Measurements from ENCODE around the gene RAB40AL. TPM values are rescaled to one million over a fixed set of nuclear protein-coding genes. Genes with fewer than 3 reads are reported as not detected.

RAB40AL gene
- total and polyA plus RNA-seq, 2 of the 8 experiments (the other 6 are each of a cell fraction or from before 2014, with no cell fraction given) = 0.27 to 0.30 TPM

GRCh38 chrX:102902355-102902754 lies 34.7 kb upstream of the RAB40AL start:
- Histone ChIP-seq H3K4me3 (ENCODE audit: extremely low read depth in 1 of 4, insufficient read depth in 2 of 4, low read depth in 3 of 4, low read length in 4 of 4) (no peak overlapping the region), H2BK15ac (ENCODE audit: low read length) (no peak overlapping the region), H3K9me3 (ENCODE audit: insufficient read depth in 2 of 2, low read depth in 1 of 2, low read length in 1 of 2) (no peaks in the 10 kb centered on the region), H4K8ac (ENCODE audit: extremely low read depth, insufficient read depth, low read length) (no peak overlapping the region), H3K27ac (ENCODE audit: low read depth, low read length) (no peak overlapping the region), H3K4me2 (ENCODE audit: insufficient read depth in 1 of 2, low read depth in 2 of 2, low read length in 2 of 2) (no peak overlapping the region), H3K79me2 (ENCODE audit: control insufficient read depth in 1 of 2, insufficient read depth in 2 of 2, low read length in 2 of 2) (no peaks in the 10 kb centered on the region), H2BK12ac (ENCODE audit: low read depth, low read length) (no peak overlapping the region), H2AFZ (ENCODE audit: low read length) (no peak overlapping the region), H3K23ac (ENCODE audit: insufficient read length) (no peak overlapping the region), H3K36me3 (ENCODE audit: control insufficient read depth in 2 of 4, insufficient read depth in 4 of 4, low read length in 3 of 4) (peaks cover 0 to 4% (median 0%) of the 10 kb centered on the region in 4 experiments; a peak in 2 of 8 replicates), H3K9ac (replicated peaks in 1 of 4; ENCODE audit: extremely low read depth in 1 of 4, low read depth in 3 of 4, low read length in 3 of 4) (no peak overlapping the region), H3K79me1 (ENCODE audit: low read depth, low read length) (no peaks in the 10 kb centered on the region), H2BK5ac (ENCODE audit: low read depth, low read length) (no peak overlapping the region), H2AK5ac (ENCODE audit: low read depth, low read length) (no peak overlapping the region), H4K20me1 (replicated peaks in 1 of 2; ENCODE audit: control insufficient read depth in 1 of 2, insufficient read depth in 2 of 2, low read length in 2 of 2) (no peaks in the 10 kb centered on the region), H3K56ac (replicated peaks; ENCODE audit: insufficient read length, low read depth, low read length) (no peak overlapping the region), H3K23me2 (ENCODE audit: low read depth, low read length) (no peaks in the 10 kb centered on the region), H4K91ac (replicated peaks; ENCODE audit: insufficient read length, low read length) (no peak overlapping the region), H3K14ac (ENCODE audit: insufficient read length) (no peak overlapping the region), H3K4ac (replicated peaks; ENCODE audit: insufficient read length, low read depth, low read length) (no peak overlapping the region), H3K27me3 (replicated peaks in 1 of 4; ENCODE audit: control insufficient read depth in 3 of 4, extremely low read depth in 1 of 4, insufficient read depth in 3 of 4, low read length in 3 of 4) (no peaks in the 10 kb centered on the region), H2BK120ac (replicated peaks; ENCODE audit: low read depth, low read length) (no peak overlapping the region), H4K5ac (ENCODE audit: insufficient read length, low read depth, low read length) (no peak overlapping the region), H2BK20ac (ENCODE audit: low read length) (no peak overlapping the region), H3K18ac (ENCODE audit: extremely low read depth, low read length) (no peak overlapping the region), H3K4me1 (replicated peaks in 1 of 4; ENCODE audit: control insufficient read depth in 3 of 4, insufficient read depth in 4 of 4, low read length in 3 of 4) (no peaks in the 10 kb centered on the region)
- no peak for DNase-seq (ENCODE audit: low read depth in 1 of 2, low spot score in 2 of 2)
- CTCF ChIA-PET (ENCODE audit: partially characterized antibody) = interaction anchor here (0.7 to 1.0 kb wide), 4 partner anchors 33 to 299 kb away, joined by 3 read pairs; no protein-coding TSS in a partner anchor
- POLR2A ChIA-PET (ENCODE audit: partially characterized antibody) = no interaction called here
- no peak for FAIRE-seq
- no peak for TF ChIP-seq SP2 (IDR thresholded peaks at IDR 0.05; ENCODE audit: low read length)
- no peak for TF ChIP-seq YY1 (IDR thresholded peaks at IDR 0.05; ENCODE audit: low read depth, low read length)
- TF ChIP-seq BRCA1 (IDR thresholded peaks at IDR 0.05; ENCODE audit: low read depth, low read length) = no peak
- no peak for TF ChIP-seq SIRT6 (IDR thresholded peaks at IDR 0.05; ENCODE audit: low read length)
- TF ChIP-seq CBX5 (IDR thresholded peaks at IDR 0.05; ENCODE audit: low read depth, low read length) = no peak
- TF ChIP-seq HDAC2 (IDR thresholded peaks at IDR 0.05; ENCODE audit: borderline replicate concordance in 1 of 2, low read depth in 2 of 2, low read length in 2 of 2) = no peak
- TF ChIP-seq NRF1 (IDR thresholded peaks at IDR 0.05; ENCODE audit: low read depth, low read length) = no peak
- TF ChIP-seq TCF12 (IDR thresholded peaks at IDR 0.05; ENCODE audit: low read depth, low read length) = no peak
- no peak for TF ChIP-seq TAF7 (optimal IDR thresholded peaks at IDR 0.05; ENCODE audit: borderline replicate concordance, low read depth, low read length)
- TF ChIP-seq RFX5 (IDR thresholded peaks at IDR 0.05; ENCODE audit: borderline replicate concordance, low read depth, low read length) = no peak
- TF ChIP-seq RAD21 (IDR thresholded peaks at IDR 0.05 in 1 of 2, conservative IDR thresholded peaks at IDR 0.05 in 1 of 2; ENCODE audit: low read depth in 2 of 2, low read length in 2 of 2) = no peak
- TF ChIP-seq SP4 (IDR thresholded peaks at IDR 0.05; ENCODE audit: low read length) = no peak
- TF ChIP-seq POU5F1 (IDR thresholded peaks at IDR 0.05; ENCODE audit: low read depth, low read length) = no peak
- TF ChIP-seq CTBP2 (IDR thresholded peaks at IDR 0.05; ENCODE audit: borderline replicate concordance, insufficient read depth, insufficient read length, low read length) = no peak
- no peak for TF ChIP-seq ZNF274 (IDR thresholded peaks at IDR 0.05; ENCODE audit: borderline replicate concordance, extremely low read depth, low read length)
- no peak for TF ChIP-seq TEAD4 (IDR thresholded peaks at IDR 0.05; ENCODE audit: low read depth, low read length)
- no peak for TF ChIP-seq KDM5A (IDR thresholded peaks at IDR 0.05; ENCODE audit: low read length)

Data from H1 (cell line).